ENCODE results near the gene WDR70. TPM values are rescaled to one million over a fixed set of nuclear protein-coding genes. Genes with fewer than 3 reads are reported as not detected.

WDR70 gene
- total RNA-seq, 2 donors from 2014 or later, result 16.2 to 27.1 TPM

DNA sequence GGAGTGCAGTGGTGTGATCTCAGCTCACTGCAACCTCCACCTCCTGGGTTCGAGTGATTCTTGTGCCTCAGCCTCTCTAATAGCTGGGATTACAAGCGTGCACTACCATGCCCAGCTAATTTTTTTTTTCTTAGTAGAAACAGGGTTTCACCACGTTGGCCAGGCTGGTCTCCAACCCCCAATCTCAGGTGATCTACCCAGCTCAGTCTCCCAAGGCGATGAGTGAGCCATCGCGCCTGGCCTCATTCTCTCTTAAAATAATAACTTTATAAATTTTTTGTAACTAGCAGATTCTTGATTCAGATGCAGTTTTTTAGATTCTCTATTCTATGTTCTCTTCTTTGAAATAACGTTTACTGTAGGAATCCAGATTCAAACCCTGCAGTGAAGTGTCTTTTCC lies 333.6 kb downstream of the WDR70 start:
- Histone ChIP-seq H3K4me3 (no peak overlapping the region), H3K4me1 (replicated peaks) (peaks cover 5% of the 10 kb centered on the region), H3K9me3 (no peaks in the 10 kb centered on the region), H3K36me3 (no peaks in the 10 kb centered on the region), H3K27me3 (replicated peaks; ENCODE audit: insufficient read depth) (no peaks in the 10 kb centered on the region), H3K27ac (no peak overlapping the region)
- TF ChIP-seq POLR2A (IDR thresholded peaks at IDR 0.05), result no peak
- TF ChIP-seq, protein P1, sequence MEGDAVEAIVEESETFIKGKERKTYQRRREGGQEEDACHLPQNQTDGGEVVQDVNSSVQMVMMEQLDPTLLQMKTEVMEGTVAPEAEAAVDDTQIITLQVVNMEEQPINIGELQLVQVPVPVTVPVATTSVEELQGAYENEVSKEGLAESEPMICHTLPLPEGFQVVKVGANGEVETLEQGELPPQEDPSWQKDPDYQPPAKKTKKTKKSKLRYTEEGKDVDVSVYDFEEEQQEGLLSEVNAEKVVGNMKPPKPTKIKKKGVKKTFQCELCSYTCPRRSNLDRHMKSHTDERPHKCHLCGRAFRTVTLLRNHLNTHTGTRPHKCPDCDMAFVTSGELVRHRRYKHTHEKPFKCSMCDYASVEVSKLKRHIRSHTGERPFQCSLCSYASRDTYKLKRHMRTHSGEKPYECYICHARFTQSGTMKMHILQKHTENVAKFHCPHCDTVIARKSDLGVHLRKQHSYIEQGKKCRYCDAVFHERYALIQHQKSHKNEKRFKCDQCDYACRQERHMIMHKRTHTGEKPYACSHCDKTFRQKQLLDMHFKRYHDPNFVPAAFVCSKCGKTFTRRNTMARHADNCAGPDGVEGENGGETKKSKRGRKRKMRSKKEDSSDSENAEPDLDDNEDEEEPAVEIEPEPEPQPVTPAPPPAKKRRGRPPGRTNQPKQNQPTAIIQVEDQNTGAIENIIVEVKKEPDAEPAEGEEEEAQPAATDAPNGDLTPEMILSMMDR (IDR thresholded peaks at IDR 0.05), result no peak
- TF ChIP-seq POLR2AphosphoS5 (IDR thresholded peaks at IDR 0.05), result no peak
- intact Hi-C loops (cut with DNase I), result no loop called here
- DNase-seq (ENCODE audit: low spot score), result no peak
- WGBS, result 92% methylated on average over 7 of the region's 7 CpGs

DNA sequence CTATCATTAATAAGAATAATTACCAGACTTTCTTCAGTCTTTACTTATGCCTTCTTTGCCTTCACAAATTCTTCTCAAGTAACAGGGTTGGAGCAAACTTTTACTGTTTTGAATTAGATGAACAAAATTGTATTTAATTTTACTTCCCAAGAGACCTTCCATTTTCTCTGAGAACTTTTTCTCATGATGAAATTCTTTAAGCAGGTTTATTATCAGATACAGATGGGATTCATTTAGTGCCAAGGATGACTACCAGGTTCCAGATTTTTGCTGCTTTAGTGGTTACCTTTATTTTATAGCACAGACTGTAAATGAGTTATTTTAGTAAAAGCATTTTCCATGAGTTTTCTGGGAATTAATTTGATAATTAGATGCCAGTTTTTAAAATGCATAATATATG lies 335.6 kb downstream of the WDR70 start:
- intact Hi-C loops (cut with DNase I), result no loop called here
- Histone ChIP-seq H3K27me3 (replicated peaks; ENCODE audit: insufficient read depth) (no peaks in the 10 kb centered on the region), H3K27ac (no peak overlapping the region), H3K36me3 (no peaks in the 10 kb centered on the region), H3K4me1 (replicated peaks) (peaks cover 5% of the 10 kb centered on the region), H3K4me3 (no peak overlapping the region), H3K9me3 (no peaks in the 10 kb centered on the region)
- TF ChIP-seq, protein P1 (IDR thresholded peaks at IDR 0.05), result no peak
- no peak for TF ChIP-seq POLR2AphosphoS5 (IDR thresholded peaks at IDR 0.05)
- no peak for TF ChIP-seq POLR2A (IDR thresholded peaks at IDR 0.05)
- DNase-seq (ENCODE audit: low spot score), result no peak

DNA sequence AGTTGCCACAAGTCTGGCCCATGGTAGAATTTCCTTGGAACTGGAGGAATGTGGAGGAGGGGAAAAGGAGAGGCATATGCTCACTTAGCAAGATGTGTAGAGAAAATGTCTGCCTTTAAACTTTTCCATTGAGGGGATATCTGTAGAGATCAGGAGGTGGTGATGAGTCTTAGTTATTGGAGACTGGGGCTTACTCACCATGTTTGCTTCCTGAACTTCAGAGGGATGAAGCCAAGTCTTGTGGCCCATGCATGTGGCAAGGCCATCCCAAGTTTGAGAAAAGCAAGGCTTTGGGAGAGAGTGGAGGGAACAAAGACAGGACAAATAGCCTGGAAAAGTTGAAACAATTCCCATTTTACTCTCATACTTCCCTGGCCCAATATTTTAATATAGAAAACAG lies 336.2 kb downstream of the WDR70 start:
- no peak overlapping the region for H3K27ac ChIP-seq
- peaks cover 5% of the 10 kb centered on the region for H3K4me1 ChIP-seq (replicated peaks)
- TF ChIP-seq, protein P1 (IDR thresholded peaks at IDR 0.05), result no peak
- TF ChIP-seq POLR2A (IDR thresholded peaks at IDR 0.05), result no peak
- TF ChIP-seq POLR2AphosphoS5 (IDR thresholded peaks at IDR 0.05), result no peak
- intact Hi-C loops (cut with DNase I), result no loop called here
- H3K9me3 ChIP-seq, result no peaks in the 10 kb centered on the region
- H3K4me3 ChIP-seq, result no peak overlapping the region
- H3K27me3 ChIP-seq (replicated peaks; ENCODE audit: insufficient read depth), result no peaks in the 10 kb centered on the region
- DNase-seq (ENCODE audit: low spot score), result no peak
- no peaks in the 10 kb centered on the region for H3K36me3 ChIP-seq

DNA sequence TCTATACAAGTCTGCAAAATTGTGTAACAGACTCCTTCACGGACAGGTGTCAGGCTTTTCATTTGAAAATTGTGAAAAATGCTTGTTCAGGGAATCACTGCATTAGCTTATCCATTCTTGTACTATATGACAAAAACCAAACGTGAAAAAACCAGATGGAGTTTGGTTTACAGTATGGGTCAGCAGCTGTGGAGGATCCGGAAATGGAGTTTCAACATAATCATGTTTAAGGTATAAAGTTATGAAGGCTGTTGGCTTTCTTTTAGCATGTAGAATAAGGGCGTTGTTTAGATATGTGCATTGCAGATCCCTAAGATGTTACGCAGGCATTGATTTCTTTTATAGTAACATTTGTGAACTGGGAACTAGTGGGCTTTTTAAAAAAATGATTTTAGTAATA lies 336.9 kb downstream of the WDR70 start:
- 97% methylated on average over 5 of the region's 5 CpGs for WGBS
- intact Hi-C loops (cut with DNase I), result no loop called here

DNA sequence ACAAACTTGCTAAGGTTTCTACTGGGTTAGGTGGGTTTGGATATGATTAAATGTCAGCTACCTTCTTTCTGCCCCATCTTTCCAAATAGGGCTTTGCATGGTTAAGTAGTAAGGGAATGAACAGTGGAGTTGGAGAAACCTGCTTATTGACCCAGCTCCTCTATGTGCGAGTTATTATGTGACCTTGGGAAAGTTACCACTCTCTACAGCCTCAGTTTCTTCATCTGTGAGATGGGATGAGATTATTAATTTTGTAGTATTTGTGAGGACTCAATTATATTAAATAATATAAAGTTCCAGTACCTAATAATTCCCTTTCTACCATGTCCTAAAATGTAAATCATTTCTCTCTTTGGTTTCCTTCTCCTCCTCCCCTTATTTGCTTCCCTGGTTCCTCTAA lies 337.3 kb downstream of the WDR70 start:
- intact Hi-C loops (cut with DNase I), result no loop called here
- Histone ChIP-seq H3K9me3 (no peaks in the 10 kb centered on the region), H3K36me3 (no peaks in the 10 kb centered on the region), H3K4me3 (no peak overlapping the region), H3K27ac (no peak overlapping the region), H3K4me1 (replicated peaks) (peaks cover 5% of the 10 kb centered on the region), H3K27me3 (replicated peaks; ENCODE audit: insufficient read depth) (no peaks in the 10 kb centered on the region)
- DNase-seq (ENCODE audit: low spot score), result no peak
- WGBS, result 97% methylated on average over 1 of the region's 1 CpG
- TF ChIP-seq, protein P1 (IDR thresholded peaks at IDR 0.05), result no peak
- TF ChIP-seq POLR2AphosphoS5 (IDR thresholded peaks at IDR 0.05), result no peak
- TF ChIP-seq POLR2A (IDR thresholded peaks at IDR 0.05), result no peak

More for the DNA sequence above, 336.9 kb downstream of the WDR70 start:
- DNase-seq (ENCODE audit: low spot score), result no peak
- no peak overlapping the region for H3K4me3 ChIP-seq
- H3K27me3 ChIP-seq (replicated peaks; ENCODE audit: insufficient read depth), result no peaks in the 10 kb centered on the region
- no peaks in the 10 kb centered on the region for H3K9me3 ChIP-seq
- TF ChIP-seq, protein P1 (IDR thresholded peaks at IDR 0.05), result no peak
- no peak for TF ChIP-seq POLR2AphosphoS5 (IDR thresholded peaks at IDR 0.05)
- TF ChIP-seq POLR2A (IDR thresholded peaks at IDR 0.05), result no peak
- no peaks in the 10 kb centered on the region for H3K36me3 ChIP-seq
- H3K4me1 ChIP-seq (replicated peaks), result peaks cover 5% of the 10 kb centered on the region
- no peak overlapping the region for H3K27ac ChIP-seq

Measured in prostate gland (tissue), 2 donors.